Activated CD8-positive, alpha-beta memory T cell treated with anti-CD3 and anti-CD28 coated beads, Interleukin-2, amount 10 ng/mL, durations not matched to agents 7 days and 5 days (primary cell): ENCODE measurements around the gene GNAO1. TPM values are rescaled to one million over a fixed set of nuclear protein-coding genes. Genes with fewer than 3 reads are reported as not detected.

Source experiments
- ATAC-seq: fragments of 150-1000 bp; cut with Tn5 transposase; one replicate; pipeline ENCODE4 v1.10.0; 2021; ENCODE audit warnings: moderate library complexity
- CTCF ChIA-PET: fragments of 350-600 bp; sonication (Branson Sonifier 250); formaldehyde crosslinking; loops from one replicate; lab custom pipeline; 2021; ENCODE audit warnings: antibody characterized with exemption; lab: Charles Lee
- DNase-seq: peaks from one replicate; pipeline ENCODE4 v3.0.0-alpha.2; 2020
- H3K27ac Mint-ChIP-seq: one replicate; pipeline ENCODE4 v1.8.0; 2021; ENCODE audit warnings: mild to moderate bottlenecking, mixed read lengths
- H3K27me3 Mint-ChIP-seq: one replicate; pipeline ENCODE4 v1.8.0; 2021; ENCODE audit warnings: mixed read lengths
- H3K36me3 Mint-ChIP-seq: one replicate; pipeline ENCODE4 v1.8.0; 2021; ENCODE audit warnings: mild to moderate bottlenecking, mixed read lengths
- H3K4me1 Mint-ChIP-seq: one replicate; pipeline ENCODE4 v1.8.0; 2021; ENCODE audit warnings: mixed read lengths
- H3K4me3 Mint-ChIP-seq: one replicate; pipeline ENCODE4 v1.8.0; 2021; ENCODE audit warnings: mild to moderate bottlenecking, moderate library complexity, mixed read lengths
- H3K9me3 Mint-ChIP-seq: one replicate; pipeline ENCODE4 v1.8.0; 2022; ENCODE audit warnings: low read depth, mixed read lengths
- total RNA-seq, 2 experiments: library from RNA; stranded (reverse); gene quantifications; one replicate each; pipeline ENCODE4 v1.2.3, GENCODE V29; 2021

GNAO1 gene
- total RNA-seq, 2 experiments from 2014 or later = 1.5 to 4.3 TPM

- no peaks in the 10 kb centered on the region for H3K9me3 Mint-ChIP-seq
- H3K36me3 Mint-ChIP-seq = no peaks in the 10 kb centered on the region
- CTCF ChIA-PET = no interaction called here
Measured at GRCh38 chr16:56257239-56257638, 66.0 kb downstream of the GNAO1 start.

GRCh38 chr16:56257666-56258342 lies 66.5 kb downstream of the GNAO1 start:
- CTCF ChIA-PET = no interaction called here

More at GRCh38 chr16:56257239-56257638, 66.0 kb downstream of the GNAO1 start:
- Mint-ChIP-seq H3K27ac (no peak overlapping the region), H3K4me3 (no peak overlapping the region), H3K4me1 (peaks cover 11% of the 10 kb centered on the region), H3K27me3 (peaks cover 7% of the 10 kb centered on the region)
- DNase-seq = no peak
- ATAC-seq = no peak

GRCh38 chr16:56258508-56259424 lies 67.5 kb downstream of the GNAO1 start:
- no peak overlapping the region for H3K27ac Mint-ChIP-seq
- peaks cover 26% of the 10 kb centered on the region for H3K4me1 Mint-ChIP-seq
- no peaks in the 10 kb centered on the region for H3K36me3 Mint-ChIP-seq
- ATAC-seq (no peak), DNase-seq (no peak)
- H3K27me3 Mint-ChIP-seq = peaks cover 7% of the 10 kb centered on the region
- no peak overlapping the region for H3K4me3 Mint-ChIP-seq
- H3K9me3 Mint-ChIP-seq = no peaks in the 10 kb centered on the region
- CTCF ChIA-PET = no interaction called here

More at GRCh38 chr16:56257666-56258342, 66.5 kb downstream of the GNAO1 start:
- DNase-seq (no peak), ATAC-seq (no peak)
- Mint-ChIP-seq H3K9me3 (no peaks in the 10 kb centered on the region), H3K27ac (no peak overlapping the region), H3K36me3 (no peaks in the 10 kb centered on the region), H3K27me3 (peaks cover 7% of the 10 kb centered on the region), H3K4me1 (peaks cover 16% of the 10 kb centered on the region), H3K4me3 (no peak overlapping the region)

- H3K4me1 Mint-ChIP-seq = peaks cover 29% of the 10 kb centered on the region
Measured at GRCh38 chr16:56259425-56259779, 68.1 kb downstream of the GNAO1 start.

GRCh38 chr16:56260378-56261160 lies 69.3 kb downstream of the GNAO1 start:
- Mint-ChIP-seq H3K9me3 (no peaks in the 10 kb centered on the region), H3K27ac (no peak overlapping the region), H3K36me3 (no peaks in the 10 kb centered on the region), H3K27me3 (peaks cover 2% of the 10 kb centered on the region), H3K4me3 (no peak overlapping the region), H3K4me1 (peaks cover 29% of the 10 kb centered on the region)
- CTCF ChIA-PET = no interaction called here
- peak; percentile 19 for DNase-seq
- no peak for ATAC-seq

More at GRCh38 chr16:56259425-56259779, 68.1 kb downstream of the GNAO1 start:
- H3K27me3 Mint-ChIP-seq = peaks cover 7% of the 10 kb centered on the region
- H3K27ac Mint-ChIP-seq = no peak overlapping the region
- H3K4me3 Mint-ChIP-seq = no peak overlapping the region
- H3K36me3 Mint-ChIP-seq = no peaks in the 10 kb centered on the region
- CTCF ChIA-PET = no interaction called here
- ATAC-seq = no peak
- no peak for DNase-seq
- H3K9me3 Mint-ChIP-seq = no peaks in the 10 kb centered on the region

- no peaks in the 10 kb centered on the region for H3K9me3 Mint-ChIP-seq
- H3K27ac Mint-ChIP-seq = peak overlapping the region; percentile 82
- H3K27me3 Mint-ChIP-seq = no peaks in the 10 kb centered on the region
- DNase-seq (peak; percentile 22), ATAC-seq (no peak)
- H3K36me3 Mint-ChIP-seq = no peaks in the 10 kb centered on the region
- peaks cover 29% of the 10 kb centered on the region for H3K4me1 Mint-ChIP-seq
- no peak overlapping the region for H3K4me3 Mint-ChIP-seq
- CTCF ChIA-PET = interaction anchor here (1.0 to 3.8 kb wide), 6 partner anchors 12 to 95 kb away, joined by 3 to 15 read pairs (median 5); no protein-coding TSS in a partner anchor
Measured at GRCh38 chr16:56261656-56262055, 70.4 kb downstream of the GNAO1 start.

GRCh38 chr16:56262148-56262547 lies 70.9 kb downstream of the GNAO1 start:
- Mint-ChIP-seq H3K27me3 (no peaks in the 10 kb centered on the region), H3K27ac (peak overlapping the region; percentile 82), H3K4me3 (peak overlapping the region; percentile 47), H3K9me3 (no peaks in the 10 kb centered on the region), H3K36me3 (no peaks in the 10 kb centered on the region), H3K4me1 (peaks cover 29% of the 10 kb centered on the region)
- ATAC-seq = peak; percentile 88
- DNase-seq = peak; percentile 72
- CTCF ChIA-PET = interaction anchor here (0.6 to 3.8 kb wide), 9 partner anchors 9 to 1265 kb away, joined by 3 to 15 read pairs (median 3); no protein-coding TSS in a partner anchor

- Mint-ChIP-seq H3K9me3 (no peaks in the 10 kb centered on the region), H3K4me1 (peaks cover 29% of the 10 kb centered on the region), H3K4me3 (peak overlapping the region; percentile 47), H3K27me3 (no peaks in the 10 kb centered on the region), H3K36me3 (no peaks in the 10 kb centered on the region), H3K27ac (peak overlapping the region; percentile 82)
- DNase-seq = peak; percentile 39
- CTCF ChIA-PET = interaction anchor here (0.6 to 3.8 kb wide), 8 partner anchors 8 to 1264 kb away, joined by 3 to 15 read pairs (median 3); no protein-coding TSS in a partner anchor
- ATAC-seq = peak; percentile 28
Measured at GRCh38 chr16:56262551-56263245, 71.4 kb downstream of the GNAO1 start.

GRCh38 chr16:56263711-56264608 lies 72.7 kb downstream of the GNAO1 start:
- DNase-seq = peak; percentile 40
- no peaks in the 10 kb centered on the region for H3K36me3 Mint-ChIP-seq
- peak overlapping the region; percentile 28 for H3K27ac Mint-ChIP-seq
- H3K9me3 Mint-ChIP-seq = no peaks in the 10 kb centered on the region
- no peaks in the 10 kb centered on the region for H3K27me3 Mint-ChIP-seq
- peaks cover 29% of the 10 kb centered on the region for H3K4me1 Mint-ChIP-seq
- no peak for ATAC-seq
- CTCF ChIA-PET = interaction anchor here (1.5 to 3.8 kb wide), 2 partner anchors 7 to 55 kb away, joined by 3 to 15 read pairs; no protein-coding TSS in a partner anchor
- H3K4me3 Mint-ChIP-seq = no peak overlapping the region

GRCh38 chr16:56264609-56264972 lies 73.3 kb downstream of the GNAO1 start:
- H3K27me3 Mint-ChIP-seq = no peaks in the 10 kb centered on the region
- CTCF ChIA-PET = interaction anchor here (3.8 kb wide), 1 partner anchor 54 kb away, joined by 15 read pairs; no protein-coding TSS in a partner anchor

GRCh38 chr16:56265184-56265583 lies 73.9 kb downstream of the GNAO1 start:
- CTCF ChIA-PET = no interaction called here
- ATAC-seq (no peak), DNase-seq (no peak)
- Mint-ChIP-seq H3K9me3 (no peaks in the 10 kb centered on the region), H3K4me1 (peaks cover 29% of the 10 kb centered on the region), H3K27me3 (no peaks in the 10 kb centered on the region), H3K36me3 (no peaks in the 10 kb centered on the region), H3K27ac (no peak overlapping the region), H3K4me3 (no peak overlapping the region)

More at GRCh38 chr16:56264609-56264972, 73.3 kb downstream of the GNAO1 start:
- no peak overlapping the region for H3K27ac Mint-ChIP-seq
- DNase-seq (no peak), ATAC-seq (no peak)
- H3K4me3 Mint-ChIP-seq = no peak overlapping the region
- H3K36me3 Mint-ChIP-seq = no peaks in the 10 kb centered on the region
- H3K9me3 Mint-ChIP-seq = no peaks in the 10 kb centered on the region
- H3K4me1 Mint-ChIP-seq = peaks cover 29% of the 10 kb centered on the region

- CTCF ChIA-PET = no interaction called here
- Mint-ChIP-seq H3K4me1 (peaks cover 29% of the 10 kb centered on the region), H3K27ac (no peak overlapping the region), H3K27me3 (no peaks in the 10 kb centered on the region), H3K36me3 (no peaks in the 10 kb centered on the region), H3K9me3 (no peaks in the 10 kb centered on the region), H3K4me3 (no peak overlapping the region)
- DNase-seq (no peak), ATAC-seq (no peak)
Measured at GRCh38 chr16:56265746-56266145, 74.5 kb downstream of the GNAO1 start.
